OCI-LY3 (cell line): ENCODE measurements around the gene TDRD9.

ENCODE experiments used
- H2AFZ ChIP-seq: fragments of 200-600, 300-600 bp; shearing (Covaris generic); 2 replicates; pipeline ENCODE4 v1.6.0; 2014; ENCODE audit warnings: antibody characterized with exemption, low read depth, low read length
- H3K27ac ChIP-seq: fragments of 200-600, 300-600 bp; sonication (generic); 2 replicates; pipeline ENCODE4 v1.5.1; 2014; ENCODE audit warnings: mild to moderate bottlenecking, low read length, moderate library complexity, mixed read lengths
- H3K27me3 ChIP-seq: fragments of 200-600, 300-600 bp; sonication (generic); 2 replicates; pipeline ENCODE4 v1.6.1; 2014; ENCODE audit warnings: low read depth, low read length, mixed read lengths
- H3K36me3 ChIP-seq: fragments of 200-600, 300-600 bp; sonication (generic); replicated peaks from 2 replicates; pipeline ENCODE3; 2014; ENCODE audit warnings: low read depth, low read length, mixed read lengths
- H3K4me1 ChIP-seq: fragments of 300-600, 200-600 bp; sonication (generic); 2 replicates; pipeline ENCODE4 v1.6.1; 2014; ENCODE audit warnings: low read length, mixed read lengths
- H3K4me2 ChIP-seq: fragments of 200-600, 300-600 bp; sonication (generic); 2 replicates; pipeline ENCODE4 v1.6.1; 2014; ENCODE audit warnings: low read length, mixed read lengths
- H3K4me3 ChIP-seq: fragments of 300-600, 200-600 bp; sonication (generic); 2 replicates; pipeline ENCODE4 v1.5.1; 2014; ENCODE audit warnings: antibody characterized with exemption, mild to moderate bottlenecking, low read length, moderate library complexity
- H3K79me2 ChIP-seq: fragments of 300-600, 200-600 bp; shearing (Covaris generic); 2 replicates; pipeline ENCODE4 v1.6.1; 2014; ENCODE audit warnings: mild to moderate bottlenecking, low read length, mixed read lengths
- H3K9ac ChIP-seq: fragments of 300-600, 200-600 bp; shearing (Covaris generic); 2 replicates; pipeline ENCODE4 v1.6.0; 2014; ENCODE audit warnings: mild to moderate bottlenecking, low read length, moderate library complexity
- H3K9me3 ChIP-seq: fragments of 200-600, 300-600 bp; shearing (Covaris generic); 2 replicates; pipeline ENCODE4 v1.6.1; 2014; ENCODE audit warnings: low read length, mixed read lengths; ENCODE audit not compliant: insufficient read depth
- H4K20me1 ChIP-seq: fragments of 200-600, 300-600 bp; sonication (generic); 2 replicates; pipeline ENCODE4 v1.6.1; 2016; ENCODE audit warnings: low read length, mixed read lengths; ENCODE audit not compliant: insufficient read depth
- CTCF ChIP-seq: fragments of 200-600, 300-600 bp; sonication (generic); IDR thresholded peaks from 2 replicates; pipeline ENCODE4 v1.5.1; 2014; ENCODE audit warnings: antibody characterized with exemption, low read length, low read depth
- EZH2phosphoT487 ChIP-seq: fragments of 200-600 bp; shearing (Covaris generic); IDR thresholded peaks from 2 replicates; pipeline ENCODE4 v1.6.1; 2018; ENCODE audit warnings: antibody characterized with exemption, mixed run types, low read depth

Gene TDRD9

GRCh38 chr14:103910262-103910935, 17.9 kb upstream of the TDRD9 start:
- TF ChIP-seq CTCF (peak; percentile 89), EZH2phosphoT487 (no peak)
- Histone ChIP-seq H3K4me2 (peak overlapping the region; percentile 49; the same call in 1 of the 2 replicates), H3K36me3 (peaks cover 18% of the 10 kb centered on the region), H3K27ac (no peak overlapping the region), H3K9me3 (no peaks in the 10 kb centered on the region), H3K4me1 (no peaks in the 10 kb centered on the region), H3K27me3 (no peaks in the 10 kb centered on the region), H2AFZ (no peak overlapping the region), H4K20me1 (no peaks in the 10 kb centered on the region), H3K79me2 (no peaks in the 10 kb centered on the region), H3K9ac (no peak overlapping the region), H3K4me3 (0 out of 2 replicates have a peak overlapping the region, but pooled peaks have one; percentile 33)

- no peak overlapping the region for H3K27ac ChIP-seq
- H3K79me2 ChIP-seq: peaks cover 5% of the 10 kb centered on the region
- no peak overlapping the region for H3K4me3 ChIP-seq
- no peaks in the 10 kb centered on the region for H3K4me1 ChIP-seq
- no peak overlapping the region for H2AFZ ChIP-seq
- no peaks in the 10 kb centered on the region for H3K27me3 ChIP-seq
- H3K4me2 ChIP-seq: no peak overlapping the region
- no peak for TF ChIP-seq EZH2phosphoT487
- TF ChIP-seq CTCF: no peak
- peaks cover 18% of the 10 kb centered on the region for H3K36me3 ChIP-seq
- H3K9me3 ChIP-seq: no peaks in the 10 kb centered on the region
- no peaks in the 10 kb centered on the region for H4K20me1 ChIP-seq
- H3K9ac ChIP-seq: no peak overlapping the region
Measured at GRCh38 chr14:103910984-103911383, 17.3 kb upstream of the TDRD9 start.

- Histone ChIP-seq H3K36me3 (peaks cover 26% of the 10 kb centered on the region), H3K79me2 (peaks cover 51% of the 10 kb centered on the region), H3K27ac (no peak overlapping the region), H4K20me1 (peaks cover under 1% of the 10 kb centered on the region; the same call in 1 of the 2 replicates), H3K27me3 (no peaks in the 10 kb centered on the region), H3K9ac (no peak overlapping the region), H3K9me3 (no peaks in the 10 kb centered on the region), H3K4me2 (no peak overlapping the region), H3K4me3 (no peak overlapping the region), H3K4me1 (no peaks in the 10 kb centered on the region), H2AFZ (no peak overlapping the region)
- TF ChIP-seq EZH2phosphoT487 (no peak), CTCF (no peak)
Measured at GRCh38 chr14:103915616-103916015, 12.6 kb upstream of the TDRD9 start.

- Histone ChIP-seq H3K4me1 (no peaks in the 10 kb centered on the region), H3K9ac (no peak overlapping the region), H3K9me3 (no peaks in the 10 kb centered on the region), H3K79me2 (peaks cover 58% of the 10 kb centered on the region), H3K36me3 (peaks cover 26% of the 10 kb centered on the region), H3K27me3 (no peaks in the 10 kb centered on the region), H4K20me1 (peaks cover 4% of the 10 kb centered on the region; the same call in 1 of the 2 replicates), H3K4me3 (no peak overlapping the region), H2AFZ (no peak overlapping the region), H3K4me2 (no peak overlapping the region), H3K27ac (no peak overlapping the region)
- TF ChIP-seq EZH2phosphoT487 (no peak), CTCF (no peak)
Measured at GRCh38 chr14:103916636-103917262, 11.5 kb upstream of the TDRD9 start.
